Ammon's horn (tissue), 1 donor: ENCODE data around the gene PI4KA.
"Not testable (repeated sequence)": the region's sequence is repeated elsewhere in the genome, so short reads cannot be mapped to it uniquely, and the experiment has no call there.

Source experiments
- DNase-seq: peaks from one replicate; pipeline ENCODE4 v3.0.0-alpha.2; 2016; ENCODE audit warnings: low spot score

Gene PI4KA

DNA sequence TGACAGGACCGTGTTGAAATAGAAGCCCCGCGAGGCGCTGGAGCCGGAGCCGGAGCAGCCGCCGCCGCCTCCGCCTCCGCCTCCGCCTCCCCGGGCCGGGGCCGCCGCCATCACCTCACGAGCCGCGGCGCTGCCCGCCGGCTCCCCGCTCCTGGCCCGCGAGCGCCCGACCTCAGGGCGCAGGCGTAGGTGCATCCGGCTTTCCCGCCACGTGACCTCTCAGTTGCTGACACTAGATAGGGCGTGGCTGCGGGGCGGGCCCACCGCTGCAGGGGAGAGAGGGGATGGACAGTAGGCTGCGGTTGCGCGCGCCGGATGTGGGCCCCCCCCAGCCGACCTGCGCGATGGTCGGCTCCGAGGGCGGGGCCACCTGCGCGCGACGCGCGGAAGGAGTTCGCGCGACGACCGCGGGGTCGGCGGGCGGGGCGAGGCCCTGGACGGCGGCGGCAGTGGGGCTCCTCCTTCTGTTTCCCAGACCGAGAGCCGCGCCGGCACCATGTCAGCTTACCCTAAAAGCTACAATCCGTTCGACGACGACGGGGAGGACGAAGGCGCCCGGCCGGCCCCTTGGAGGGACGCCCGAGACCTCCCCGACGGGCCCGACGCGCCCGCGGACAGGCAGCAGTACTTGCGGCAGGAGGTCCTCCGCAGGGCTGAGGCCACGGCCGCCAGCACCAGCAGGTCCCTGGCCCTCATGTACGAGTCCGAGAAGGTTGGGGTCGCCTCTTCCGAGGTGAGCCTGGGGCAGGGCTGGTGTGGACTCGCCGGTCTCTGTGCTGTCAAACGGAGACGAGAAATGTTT is at the start of gene PI4KA, which contains the start of gene SNAP29:
Gene PI4KA (minus strand): TSS at position 197 of the 802 bp plus-strand sequence. CDS start 86 bp downstream, at position 111.
Gene SNAP29 (plus strand): TSS at position 393 of the 802 bp plus-strand sequence. CDS start 104 bp downstream, at position 497.
- peak; percentile 99 for DNase-seq

DNA sequence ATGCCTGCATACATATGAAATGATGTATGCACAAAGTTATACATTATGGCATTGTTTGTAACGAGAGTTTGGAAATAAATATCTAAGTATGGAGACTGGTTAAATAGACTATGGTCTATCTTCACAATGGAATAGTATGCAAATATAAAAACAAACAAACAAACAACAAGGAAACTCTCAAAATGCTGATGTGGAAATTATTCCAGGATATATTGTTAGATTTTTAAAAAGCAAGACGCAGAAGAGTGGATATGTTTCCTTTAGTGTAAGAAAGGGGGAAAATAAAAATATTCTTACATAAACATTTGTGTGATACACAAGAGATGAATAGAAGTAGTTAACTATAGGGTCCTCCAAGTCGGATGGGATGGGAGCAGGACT is 47.8 kb upstream of the PI4KA start:
- no peak for DNase-seq

- no peak for DNase-seq
Measured at GRCh38 chr22:20905415-20906386, 47.1 kb upstream of the PI4KA start.

- no peak for DNase-seq
Measured at GRCh38 chr22:20904980-20905355, 46.4 kb upstream of the PI4KA start.

GRCh38 chr22:20904008-20904979 is 45.7 kb upstream of the PI4KA start:
- DNase-seq, result no peak

DNA sequence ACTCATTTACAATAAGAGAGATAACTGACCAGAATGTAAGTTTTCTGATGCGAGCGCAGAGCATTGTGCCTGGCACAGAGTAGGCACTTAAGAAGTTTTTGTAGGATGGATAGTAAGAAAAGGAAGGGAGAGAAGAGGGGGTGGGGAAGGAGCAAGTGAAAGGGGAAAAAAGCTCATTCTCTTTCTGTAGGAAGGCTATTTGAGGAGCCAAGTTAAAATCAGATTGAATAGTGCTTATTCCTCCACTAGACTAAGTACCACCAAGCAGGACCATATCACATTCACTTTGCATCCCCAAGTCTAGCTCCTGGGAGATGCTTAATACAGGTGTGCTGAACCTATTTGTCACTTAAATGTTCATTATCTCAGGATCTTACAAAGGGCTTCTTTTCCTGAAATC is 44.5 kb upstream of the PI4KA start:
- no peak for DNase-seq

DNA sequence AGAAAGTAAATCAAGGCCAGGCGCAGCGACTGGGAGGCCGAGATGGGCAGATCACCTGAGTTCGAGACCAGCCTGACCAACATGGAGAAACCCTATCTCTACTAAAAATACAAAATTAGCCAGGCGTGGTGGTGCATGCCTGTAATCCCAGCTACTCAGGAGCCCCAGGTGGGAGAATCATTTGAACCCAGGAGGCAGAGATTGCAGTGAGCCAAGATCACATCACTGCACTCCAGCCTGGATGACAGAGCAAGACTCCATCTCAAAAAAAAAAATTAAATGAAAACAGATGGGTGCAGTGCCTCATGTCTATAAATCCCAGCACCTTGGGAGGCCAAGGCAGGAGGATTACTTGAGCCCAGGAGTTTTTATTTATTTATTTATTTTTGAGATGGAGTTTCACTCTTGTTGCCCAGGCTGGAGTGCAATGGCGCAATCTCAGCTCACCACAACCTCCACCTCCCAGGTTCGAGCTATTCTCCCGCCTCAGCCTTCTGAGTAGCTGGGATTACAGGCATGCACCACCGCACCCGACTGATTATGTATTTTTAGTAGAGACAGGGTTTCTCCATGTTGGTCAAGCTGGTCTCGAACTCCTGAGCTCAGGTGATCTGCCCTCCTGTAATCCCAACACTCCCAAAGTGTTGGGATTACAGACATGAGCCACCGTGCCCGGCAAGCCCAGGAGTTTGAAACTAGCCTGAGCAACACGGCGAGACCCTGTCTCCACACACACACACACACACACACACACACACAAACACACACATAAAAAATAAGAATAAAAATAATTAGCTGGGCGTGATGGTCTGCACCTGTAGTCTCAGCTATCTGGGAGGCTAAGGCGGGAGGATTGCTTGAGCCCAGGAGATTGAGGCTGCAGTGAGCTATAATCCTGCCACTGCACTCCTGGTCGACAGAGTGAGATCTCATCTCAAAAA is 42.8 kb upstream of the PI4KA start:
- not testable (repeated sequence) for DNase-seq

GRCh38 chr22:20899827-20900423 is 41.3 kb upstream of the PI4KA start:
- DNase-seq, result no peak

DNA sequence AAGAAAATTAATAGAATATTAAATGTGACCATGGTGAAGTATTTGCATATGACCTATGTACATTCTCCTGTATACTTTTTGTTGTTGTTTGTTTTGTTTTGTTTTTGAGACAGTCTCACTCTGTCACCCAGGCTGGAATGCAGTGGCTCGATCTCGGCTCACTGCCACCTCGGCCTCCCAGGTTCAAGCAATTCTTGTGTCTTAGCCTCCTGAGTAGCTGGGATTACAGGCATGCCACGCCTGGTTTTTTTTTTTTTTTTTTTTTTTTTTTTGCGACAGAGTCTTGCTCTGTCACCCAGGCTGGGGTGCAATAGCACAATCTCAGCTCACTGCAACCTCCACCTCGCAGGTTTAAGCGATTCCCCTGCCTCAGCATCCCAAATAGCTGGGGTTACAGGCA is 39.1 kb upstream of the PI4KA start:
- DNase-seq, result not testable (repeated sequence)

- DNase-seq, result no peak
Measured at GRCh38 chr22:20890975-20891374, 32.4 kb upstream of the PI4KA start.

DNA sequence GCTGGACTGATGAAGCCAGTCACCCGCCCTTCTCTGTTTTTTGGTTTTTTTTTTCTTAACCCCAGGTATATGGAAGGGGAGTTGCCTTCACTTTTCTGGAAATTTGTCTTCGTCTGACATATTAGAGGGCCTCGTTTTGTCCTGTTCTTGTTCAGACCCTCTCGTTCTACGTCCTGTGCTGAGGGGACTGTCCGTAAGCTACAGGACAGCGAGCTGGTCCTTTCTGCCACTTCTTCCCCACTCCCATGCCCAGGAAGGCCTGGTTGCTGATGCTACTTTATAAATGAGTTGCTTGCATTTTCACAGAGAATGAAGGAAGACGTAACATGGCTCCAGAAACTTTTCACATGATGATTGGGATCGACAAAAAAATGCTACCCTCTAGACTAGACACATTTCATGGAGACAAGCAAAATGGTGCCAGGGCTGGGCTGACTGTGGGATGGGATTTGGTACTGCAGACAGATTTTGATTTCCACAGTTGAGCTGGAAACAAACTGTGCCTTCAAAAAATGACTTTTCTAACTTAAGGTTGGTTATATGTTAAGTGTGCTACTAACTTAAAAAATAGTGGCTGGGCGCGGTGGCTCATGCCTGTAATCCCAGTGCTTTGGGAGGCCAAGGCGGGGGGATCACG is 31.4 kb upstream of the PI4KA start:
- DNase-seq, result no peak

- no peak for DNase-seq
Measured at GRCh38 chr22:20889025-20889704, 30.6 kb upstream of the PI4KA start.

DNA sequence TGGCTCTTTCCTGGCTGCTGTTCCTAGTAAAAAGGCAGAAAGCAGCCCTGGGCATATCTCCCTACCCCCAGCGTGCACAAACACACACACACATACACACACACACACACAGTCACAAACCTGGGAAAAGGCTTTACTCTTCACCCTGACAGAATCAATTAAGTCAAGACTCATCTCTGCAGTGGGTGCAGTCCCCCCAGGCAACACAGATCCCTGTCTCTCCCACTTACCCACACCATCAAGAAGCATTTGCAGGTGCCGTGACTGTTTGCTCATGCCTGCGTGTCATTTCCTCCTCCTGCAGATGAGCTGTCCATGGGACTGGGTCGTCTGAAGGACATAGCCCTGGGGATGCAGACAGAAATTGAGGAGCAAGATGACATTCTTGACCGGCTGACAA is 28.8 kb upstream of the PI4KA start:
- no peak for DNase-seq

DNA sequence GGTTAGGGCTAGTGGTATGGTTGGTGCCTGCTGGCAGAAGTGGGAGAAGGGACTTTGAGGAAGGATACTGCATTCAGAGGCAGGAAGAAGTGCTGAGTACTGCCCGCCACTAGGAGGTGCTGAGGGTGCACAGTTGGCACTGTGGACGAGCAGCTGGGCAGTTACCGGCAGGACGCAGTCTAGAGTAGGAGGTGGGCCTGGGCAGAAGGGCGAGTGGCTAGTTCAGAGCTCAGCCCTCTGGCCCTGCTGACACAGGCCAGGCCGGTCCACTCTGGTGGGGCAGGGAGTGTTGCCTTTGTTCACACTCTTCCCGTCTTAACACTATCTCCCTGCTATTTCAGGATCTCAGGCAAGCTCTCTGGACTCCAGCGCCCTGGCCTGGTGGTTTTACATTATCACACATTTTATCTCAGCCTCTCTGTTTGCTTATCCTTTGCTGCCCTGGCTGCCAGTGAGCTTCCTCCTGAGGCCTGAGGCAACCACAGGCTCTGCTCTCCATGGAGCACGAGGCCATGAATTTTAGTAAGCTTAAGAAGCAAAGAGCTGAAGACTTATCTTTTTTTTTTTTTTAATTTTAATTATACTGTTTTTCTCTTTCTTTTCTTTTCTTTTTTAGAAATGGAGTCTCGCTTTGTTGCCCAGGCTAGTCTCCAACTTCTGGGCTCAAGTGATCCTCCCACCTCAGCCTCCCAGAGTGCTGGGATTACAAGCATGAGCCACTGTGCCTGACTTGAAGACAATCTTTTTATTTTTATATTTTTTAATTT is 27.1 kb upstream of the PI4KA start:
- peak; percentile 86 for DNase-seq

DNA sequence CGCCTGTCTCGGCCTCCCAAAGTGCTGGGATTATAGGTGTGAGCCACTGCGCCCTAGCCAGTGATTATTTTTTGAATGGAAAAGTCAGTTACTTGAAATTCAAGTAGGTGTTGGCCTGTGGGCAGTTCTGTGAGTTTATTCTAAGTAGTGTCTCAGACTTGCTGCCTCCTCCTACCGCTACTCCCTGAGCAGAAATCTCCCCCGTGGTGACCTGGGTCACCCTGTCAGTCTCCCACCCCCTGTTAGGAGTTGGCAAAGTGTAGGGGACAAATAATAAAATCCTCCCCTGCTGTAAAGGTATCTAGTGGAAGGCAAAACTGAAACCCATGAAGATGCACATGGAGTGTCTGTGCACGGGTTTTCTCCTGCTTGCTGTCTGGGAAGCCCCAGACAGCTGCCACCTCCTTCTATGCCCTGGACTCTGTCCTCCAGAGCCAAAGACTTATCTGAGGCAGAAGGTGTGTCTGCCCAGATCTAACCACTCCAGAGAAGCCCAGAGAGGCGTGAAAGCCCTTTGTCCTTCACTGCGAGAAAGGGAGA is 26.5 kb upstream of the PI4KA start:
- no peak for DNase-seq

- no peak for DNase-seq
Measured at GRCh38 chr22:20884454-20884853, 25.8 kb upstream of the PI4KA start.

DNA sequence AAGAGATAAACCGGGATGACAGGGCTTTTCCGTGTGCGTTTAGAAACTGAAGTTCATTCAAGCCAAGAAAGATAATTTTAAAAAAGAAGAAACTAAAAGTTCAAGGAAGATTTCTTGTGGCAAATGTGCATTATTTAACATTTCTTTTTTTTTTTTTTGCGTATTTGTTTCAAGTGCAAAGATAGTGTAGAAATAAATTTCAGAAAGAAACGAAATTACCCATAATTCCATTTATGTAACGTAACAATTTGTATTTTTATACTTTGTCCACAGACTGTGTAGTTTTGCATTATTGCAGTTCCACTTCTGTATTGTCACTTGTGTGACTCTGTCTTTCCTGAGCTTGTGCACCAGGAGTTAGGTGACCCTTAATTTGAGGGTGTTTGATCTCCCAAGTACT is 24.2 kb upstream of the PI4KA start:
- DNase-seq, result no peak
